Esophagus muscularis mucosa (tissue), 4 donors: ENCODE measurements around the gene TSC22D2. TPM values are rescaled to one million over a fixed set of nuclear protein-coding genes. Genes with fewer than 3 reads are reported as not detected.
A peak's percentile ranks its signal among the peaks of the same experiment; 100 is the strongest.

Experiments used
- DNase-seq: peaks from one replicate; pipeline ENCODE4 v3.0.0-alpha.2; 2017; ENCODE audit errors: extremely low spot score
- H3K27ac ChIP-seq, 4 donors: fragments of 200-600 bp; sonication (generic); replicated peaks in 1 of 4; 1 replicate in 3 of 4; 2 replicates in 1 of 4; pipeline ENCODE4 v1.5.1; 2016 to 2019; ENCODE audit warnings: mild to moderate bottlenecking in 1 of 4
- H3K27me3 ChIP-seq, 4 donors: fragments of 200-600 bp; sonication (generic); one replicate each; pipeline versions ENCODE4 v1.5.1 to v1.6.0; 2016 to 2019
- H3K36me3 ChIP-seq, 4 donors: fragments of 200-600 bp; sonication (generic); one replicate each; pipeline ENCODE4 v1.5.1; 2016 to 2019
- H3K4me1 ChIP-seq, 4 donors: fragments of 200-600 bp; sonication (generic); one replicate each; pipeline ENCODE4 v1.5.1; 2016 to 2019
- H3K4me3 ChIP-seq, 4 donors: fragments of 200-600 bp; sonication (generic); 1 replicate in 2 of 4; 2 replicates in 2 of 4; pipeline ENCODE4 v1.5.1; 2016 to 2019; ENCODE audit warnings: mild to moderate bottlenecking in 4 of 4, moderate library complexity in 1 of 4
- H3K9me3 ChIP-seq, 4 donors: fragments of 200-600 bp; sonication (generic); 1 replicate in 3 of 4; 2 replicates in 1 of 4; pipeline ENCODE4 v1.5.1; 2016 to 2019
- CTCF ChIP-seq, 3 experiments: fragments of 200-600 bp in 2 of 3; fragments of 450-650 bp in 1 of 3; sonication (generic) in 2 of 3; IDR thresholded peaks; one replicate each; pipeline ENCODE4 v1.5.1; 2017 to 2019; ENCODE audit warnings: antibody characterized with exemption in 3 of 3, mild to moderate bottlenecking in 2 of 3, moderate library complexity in 1 of 3
- EP300 ChIP-seq: sonication (generic); formaldehyde crosslinking; IDR thresholded peaks from one replicate; pipeline ENCODE4 v1.6.1; 2017; ENCODE audit warnings: antibody characterized with exemption
- POLR2A ChIP-seq: fragments of 450-650 bp; IDR thresholded peaks from one replicate; pipeline ENCODE4 v1.6.1; 2017; ENCODE audit warnings: antibody characterized with exemption, moderate library complexity, mild to moderate bottlenecking, low read depth
- POLR2AphosphoS5 ChIP-seq, 2 donors: sonication (generic); formaldehyde crosslinking; IDR thresholded peaks; one replicate each; pipeline ENCODE4 v1.6.1; 2017; ENCODE audit warnings: antibody characterized with exemption in 2 of 2
- WGBS: methylation state at CpG from one replicate; pipeline ENCODE4 v1.1.5; 2018; 5-methylcytosine and 5-hydroxymethylcytosine counted together
- intact Hi-C: fragments of 100-400 bp; cut with DNase I; formaldehyde crosslinking; loops from one replicate; pipeline ENCODE4 v1.15.1; 2023
- total RNA-seq, 4 donors: library from RNA; depleted of rRNA; stranded (reverse); fragments of >200 nt; gene quantifications; one replicate each; pipeline versions ENCODE4 v1.1.0 to v1.2.1, GENCODE V29; 2016

TSC22D2 gene
- total RNA-seq, 4 donors from 2014 or later: 19.1 to 27.1 (median 21.2) TPM

- 6% methylated on average over 3 of the region's 3 CpGs for WGBS
- TF ChIP-seq POLR2AphosphoS5 (IDR thresholded peaks at IDR 0.05) (no peak), CTCF (IDR thresholded peaks at IDR 0.05) (no peak), EP300 (no peak), POLR2A (no peak)
- intact Hi-C loops: loop anchor here (2.0 to 10.0 kb wide), 5 partner anchors 41 to 135 kb away; partner anchors contain the start of genes EIF2A and SERP1
Measured at GRCh38 chr3:150411546-150411945, 3.4 kb downstream of the TSC22D2 start.

GRCh38 chr3:150411976-150412375 is 3.9 kb downstream of the TSC22D2 start:
- no peak for TF ChIP-seq CTCF (IDR thresholded peaks at IDR 0.05)
- no peak for TF ChIP-seq EP300
- TF ChIP-seq POLR2AphosphoS5 (IDR thresholded peaks at IDR 0.05): no peak
- TF ChIP-seq POLR2A: no peak
- 23% methylated on average over 2 of the region's 2 CpGs for WGBS
- H3K4me1 ChIP-seq: peaks cover 31 to 63% (median 56%) of the 10 kb centered on the region in 4 donors
- peak overlapping the region in 3 of 4 donors; percentile 93 to 100 (median 98) for H3K27ac ChIP-seq
- H3K9me3 ChIP-seq: no peaks in the 10 kb centered on the region
- no peaks in the 10 kb centered on the region for H3K27me3 ChIP-seq
- H3K4me3 ChIP-seq: peak overlapping the region; percentile 67 to 93 (median 76)
- no peaks in the 10 kb centered on the region for H3K36me3 ChIP-seq
- DNase-seq: no peak
- intact Hi-C loops: loop anchor here (2.0 to 10.0 kb wide), 5 partner anchors 41 to 135 kb away; partner anchors contain the start of genes EIF2A and SERP1

More at GRCh38 chr3:150411546-150411945, 3.4 kb downstream of the TSC22D2 start:
- Histone ChIP-seq H3K4me1 (peaks cover 27 to 63% (median 56%) of the 10 kb centered on the region in 4 donors), H3K27me3 (no peaks in the 10 kb centered on the region), H3K36me3 (no peaks in the 10 kb centered on the region), H3K9me3 (no peaks in the 10 kb centered on the region), H3K4me3 (peak overlapping the region; percentile 67 to 93 (median 76)), H3K27ac (peak overlapping the region in 3 of 4 donors; percentile 93 to 100 (median 98))
- no peak for DNase-seq

- H3K27me3 ChIP-seq: no peaks in the 10 kb centered on the region
- peak overlapping the region in 3 of 4 donors; percentile 32 to 98 (median 46) for H3K27ac ChIP-seq
- H3K36me3 ChIP-seq: no peaks in the 10 kb centered on the region
- no peaks in the 10 kb centered on the region for H3K9me3 ChIP-seq
- DNase-seq: no peak
- peaks cover 32 to 67% (median 59%) of the 10 kb centered on the region in 4 donors for H3K4me1 ChIP-seq
- WGBS: 2% methylated on average over 5 of the region's 5 CpGs
- intact Hi-C loops: loop anchor here (5.0 to 10.0 kb wide), 2 partner anchors 55 to 128 kb away; no protein-coding TSS in a partner anchor
- TF ChIP-seq POLR2AphosphoS5 (IDR thresholded peaks at IDR 0.05) (no peak), CTCF (IDR thresholded peaks at IDR 0.05) (no peak), EP300 (no peak), POLR2A (no peak)
- peak overlapping the region; percentile 67 to 93 (median 76) for H3K4me3 ChIP-seq
Measured at GRCh38 chr3:150412561-150413231, 4.6 kb downstream of the TSC22D2 start.

- WGBS: 9% methylated on average over 3 of the region's 3 CpGs
- no peak for TF ChIP-seq POLR2AphosphoS5 (IDR thresholded peaks at IDR 0.05)
- no peak for TF ChIP-seq POLR2A
- no peak for TF ChIP-seq EP300
- TF ChIP-seq CTCF (IDR thresholded peaks at IDR 0.05): no peak
- intact Hi-C loops: loop anchor here (5.0 to 10.0 kb wide), 2 partner anchors 53 to 129 kb away; no protein-coding TSS in a partner anchor
- no peak for DNase-seq
- no peaks in the 10 kb centered on the region for H3K9me3 ChIP-seq
- H3K27me3 ChIP-seq: no peaks in the 10 kb centered on the region
- H3K27ac ChIP-seq: peak overlapping the region in 1 of 4 donors; percentile 11
- H3K4me1 ChIP-seq: peaks cover 45 to 83% (median 74%) of the 10 kb centered on the region in 4 donors
- peak overlapping the region; percentile 67 to 93 (median 76) for H3K4me3 ChIP-seq
- no peaks in the 10 kb centered on the region for H3K36me3 ChIP-seq
Measured at GRCh38 chr3:150414258-150414657, 6.2 kb downstream of the TSC22D2 start.
